Activated CD8-positive, alpha-beta memory T cell treated with anti-CD3 and anti-CD28 coated beads, Interleukin-2, amount 10 ng/mL, durations not matched to agents 7 days and 5 days (primary cell): ENCODE data around the gene LGALS3BP. TPM values are rescaled to one million over a fixed set of nuclear protein-coding genes. Genes with fewer than 3 reads are reported as not detected.

Experiments used
- ATAC-seq: fragments of 150-1000 bp; cut with Tn5 transposase; one replicate; pipeline ENCODE4 v1.10.0; 2021; ENCODE audit warnings: moderate library complexity
- CTCF ChIA-PET: fragments of 350-600 bp; sonication (Branson Sonifier 250); formaldehyde crosslinking; loops from one replicate; lab custom pipeline; 2021; ENCODE audit warnings: antibody characterized with exemption; lab: Charles Lee
- DNase-seq: peaks from one replicate; pipeline ENCODE4 v3.0.0-alpha.2; 2020
- H3K27ac Mint-ChIP-seq: one replicate; pipeline ENCODE4 v1.8.0; 2021; ENCODE audit warnings: mild to moderate bottlenecking, mixed read lengths
- H3K27me3 Mint-ChIP-seq: one replicate; pipeline ENCODE4 v1.8.0; 2021; ENCODE audit warnings: mixed read lengths
- H3K36me3 Mint-ChIP-seq: one replicate; pipeline ENCODE4 v1.8.0; 2021; ENCODE audit warnings: mild to moderate bottlenecking, mixed read lengths
- H3K4me1 Mint-ChIP-seq: one replicate; pipeline ENCODE4 v1.8.0; 2021; ENCODE audit warnings: mixed read lengths
- H3K4me3 Mint-ChIP-seq: one replicate; pipeline ENCODE4 v1.8.0; 2021; ENCODE audit warnings: mild to moderate bottlenecking, moderate library complexity, mixed read lengths
- H3K9me3 Mint-ChIP-seq: one replicate; pipeline ENCODE4 v1.8.0; 2022; ENCODE audit warnings: low read depth, mixed read lengths
- total RNA-seq, 2 experiments: library from RNA; stranded (reverse); gene quantifications; one replicate each; pipeline ENCODE4 v1.2.3, GENCODE V29; 2021

Gene LGALS3BP
- total RNA-seq, 2 experiments from 2014 or later: 75.7 to 162 TPM

- H3K4me3 Mint-ChIP-seq: no peak overlapping the region
- no peaks in the 10 kb centered on the region for H3K27me3 Mint-ChIP-seq
- ATAC-seq (no peak), DNase-seq (no peak)
- H3K27ac Mint-ChIP-seq: no peak overlapping the region
- peaks cover 42% of the 10 kb centered on the region for H3K36me3 Mint-ChIP-seq
- H3K9me3 Mint-ChIP-seq: no peaks in the 10 kb centered on the region
- H3K4me1 Mint-ChIP-seq: peaks cover 2% of the 10 kb centered on the region
- CTCF ChIA-PET: interaction anchor here (1.2 to 1.4 kb wide), 2 partner anchors 20 to 50 kb away, joined by 3 to 4 read pairs; no protein-coding TSS in a partner anchor
Measured at GRCh38 chr17:78991906-78992532, 12.3 kb upstream of the LGALS3BP start.

GRCh38 chr17:78991017-78991738, 11.5 kb upstream of the LGALS3BP start:
- CTCF ChIA-PET: interaction anchor here (1.4 kb wide), 1 partner anchor 51 kb away, joined by 3 read pairs; no protein-coding TSS in a partner anchor

GRCh38 chr17:78990349-78991016, 10.8 kb upstream of the LGALS3BP start:
- Mint-ChIP-seq H3K27me3 (peaks cover 8% of the 10 kb centered on the region), H3K9me3 (no peaks in the 10 kb centered on the region), H3K27ac (no peak overlapping the region), H3K36me3 (peaks cover 32% of the 10 kb centered on the region), H3K4me3 (no peak overlapping the region), H3K4me1 (peaks cover 15% of the 10 kb centered on the region)
- DNase-seq: no peak
- no peak for ATAC-seq
- CTCF ChIA-PET: interaction anchor here (1.4 kb wide), 1 partner anchor 52 kb away, joined by 3 read pairs; no protein-coding TSS in a partner anchor

More at GRCh38 chr17:78991017-78991738, 11.5 kb upstream of the LGALS3BP start:
- ATAC-seq (no peak), DNase-seq (no peak)
- peaks cover 10% of the 10 kb centered on the region for H3K4me1 Mint-ChIP-seq
- H3K36me3 Mint-ChIP-seq: peaks cover 36% of the 10 kb centered on the region
- no peak overlapping the region for H3K27ac Mint-ChIP-seq
- H3K4me3 Mint-ChIP-seq: no peak overlapping the region
- peaks cover 7% of the 10 kb centered on the region for H3K27me3 Mint-ChIP-seq
- no peaks in the 10 kb centered on the region for H3K9me3 Mint-ChIP-seq

GRCh38 chr17:78988152-78988551, 8.4 kb upstream of the LGALS3BP start:
- H3K4me3 Mint-ChIP-seq: no peak overlapping the region
- no peaks in the 10 kb centered on the region for H3K9me3 Mint-ChIP-seq
- H3K4me1 Mint-ChIP-seq: peaks cover 15% of the 10 kb centered on the region
- peaks cover 8% of the 10 kb centered on the region for H3K27me3 Mint-ChIP-seq
- DNase-seq (no peak), ATAC-seq (no peak)
- peaks cover 20% of the 10 kb centered on the region for H3K36me3 Mint-ChIP-seq
- H3K27ac Mint-ChIP-seq: no peak overlapping the region
- CTCF ChIA-PET: interaction anchor here (0.9 kb wide), 1 partner anchor 53 kb away, joined by 3 read pairs; no protein-coding TSS in a partner anchor

GRCh38 chr17:78986649-78987328, 7.1 kb upstream of the LGALS3BP start:
- peak; percentile 26 for ATAC-seq
- Mint-ChIP-seq H3K4me1 (peaks cover 15% of the 10 kb centered on the region), H3K27me3 (peaks cover 8% of the 10 kb centered on the region), H3K27ac (no peak overlapping the region), H3K9me3 (no peaks in the 10 kb centered on the region), H3K4me3 (no peak overlapping the region), H3K36me3 (peaks cover 17% of the 10 kb centered on the region)
- DNase-seq: no peak
- CTCF ChIA-PET: interaction anchor here (0.7 to 2.2 kb wide), 4 partner anchors 9 to 55 kb away, joined by 3 to 10 read pairs (median 6); no protein-coding TSS in a partner anchor

GRCh38 chr17:78986048-78986648, 6.4 kb upstream of the LGALS3BP start:
- DNase-seq: no peak
- Mint-ChIP-seq H3K4me1 (peaks cover 15% of the 10 kb centered on the region), H3K27me3 (peaks cover 8% of the 10 kb centered on the region), H3K36me3 (peaks cover 13% of the 10 kb centered on the region), H3K4me3 (no peak overlapping the region), H3K9me3 (no peaks in the 10 kb centered on the region), H3K27ac (no peak overlapping the region)
- CTCF ChIA-PET: interaction anchor here (0.6 to 2.2 kb wide), 4 partner anchors 10 to 880 kb away, joined by 3 to 10 read pairs (median 6); no protein-coding TSS in a partner anchor
- ATAC-seq: peak; percentile 76

- H3K27ac Mint-ChIP-seq: no peak overlapping the region
- H3K4me3 Mint-ChIP-seq: no peak overlapping the region
- no peak for ATAC-seq
- H3K27me3 Mint-ChIP-seq: peaks cover 8% of the 10 kb centered on the region
- peaks cover 8% of the 10 kb centered on the region for H3K36me3 Mint-ChIP-seq
- H3K9me3 Mint-ChIP-seq: no peaks in the 10 kb centered on the region
- CTCF ChIA-PET: interaction anchor here (1.7 to 2.2 kb wide), 2 partner anchors 14 to 56 kb away, joined by 5 to 10 read pairs; no protein-coding TSS in a partner anchor
- H3K4me1 Mint-ChIP-seq: peaks cover 15% of the 10 kb centered on the region
- DNase-seq: no peak
Measured at GRCh38 chr17:78985395-78985794, 5.7 kb upstream of the LGALS3BP start.

GRCh38 chr17:78981010-78981888, 1.5 kb upstream of the LGALS3BP start:
- DNase-seq: no peak
- Mint-ChIP-seq H3K36me3 (no peaks in the 10 kb centered on the region), H3K4me3 (no peak overlapping the region), H3K27me3 (peaks cover 2% of the 10 kb centered on the region), H3K4me1 (peaks cover 23% of the 10 kb centered on the region), H3K9me3 (no peaks in the 10 kb centered on the region), H3K27ac (no peak overlapping the region)
- CTCF ChIA-PET: interaction anchor here (1.9 to 3.8 kb wide), 2 partner anchors 10 to 115 kb away, joined by 7 to 31 read pairs; no protein-coding TSS in a partner anchor
- no peak for ATAC-seq

GRCh38 chr17:78980624-78980972, 875 bp upstream of the LGALS3BP start:
- Mint-ChIP-seq H3K9me3 (no peaks in the 10 kb centered on the region), H3K27me3 (no peaks in the 10 kb centered on the region), H3K4me3 (no peak overlapping the region), H3K4me1 (peaks cover 17% of the 10 kb centered on the region), H3K36me3 (no peaks in the 10 kb centered on the region), H3K27ac (no peak overlapping the region)
- no peak for DNase-seq
- ATAC-seq: no peak
- CTCF ChIA-PET: interaction anchor here (1.4 to 3.8 kb wide), 4 partner anchors 9 to 115 kb away, joined by 3 to 31 read pairs (median 6); no protein-coding TSS in a partner anchor

GRCh38 chr17:78977997-78978973, 1.4 kb downstream of the LGALS3BP start:
- H3K9me3 Mint-ChIP-seq: no peaks in the 10 kb centered on the region
- H3K27me3 Mint-ChIP-seq: no peaks in the 10 kb centered on the region
- no peak overlapping the region for H3K27ac Mint-ChIP-seq
- peaks cover 17% of the 10 kb centered on the region for H3K4me1 Mint-ChIP-seq
- peak overlapping the region; percentile 74 for H3K4me3 Mint-ChIP-seq
- CTCF ChIA-PET: interaction anchor here (2.0 kb wide), 1 partner anchor 113 kb away, joined by 5 read pairs; no protein-coding TSS in a partner anchor
- no peak for DNase-seq
- ATAC-seq: no peak
- H3K36me3 Mint-ChIP-seq: no peaks in the 10 kb centered on the region

GRCh38 chr17:78977681-78977943, 2.1 kb downstream of the LGALS3BP start:
- no peak for ATAC-seq
- no peaks in the 10 kb centered on the region for H3K36me3 Mint-ChIP-seq

More at GRCh38 chr17:78977681-78977943, 2.1 kb downstream of the LGALS3BP start:
- Mint-ChIP-seq H3K4me3 (peak overlapping the region; percentile 74), H3K9me3 (no peaks in the 10 kb centered on the region), H3K27me3 (no peaks in the 10 kb centered on the region), H3K27ac (no peak overlapping the region), H3K4me1 (peaks cover 17% of the 10 kb centered on the region)
- DNase-seq: no peak
- CTCF ChIA-PET: interaction anchor here (2.0 kb wide), 1 partner anchor 112 kb away, joined by 5 read pairs; no protein-coding TSS in a partner anchor
